K562 (cell line): ENCODE data around the gene SLC25A11. TPM values are rescaled to one million over a fixed set of nuclear protein-coding genes. Genes with fewer than 3 reads are reported as not detected.

ENCODE experiments used
- CC2D1A ChIP-seq: fragments of 450-650 bp; IDR thresholded peaks from 2 replicates; pipeline ENCODE4 v1.6.1; 2017; ENCODE audit warnings: mild to moderate bottlenecking
- MECOM ChIP-seq: fragments of 250-450 bp; sonication (Bioruptor Pico); IDR thresholded peaks from 2 replicates; pipeline ENCODE4 v1.8.0; 2022; ENCODE audit warnings: inconsistent platforms
- MYC ChIP-seq, 2 experiments: fragments of 250-450 bp in 1 of 2; sonication (Bioruptor Pico) in 1 of 2; IDR thresholded peaks; 2 replicates each; pipeline versions ENCODE4 v1.5.1 to v1.6.1; 2012 to 2021; ENCODE audit warnings: low read depth in 2 of 2, borderline replicate concordance in 1 of 2, improper control_type of control experiment in 1 of 2, low read length in 1 of 2, mild to moderate bottlenecking in 1 of 2, moderate library complexity in 1 of 2
- POLR2H ChIP-seq: IDR thresholded peaks from 2 replicates; pipeline ENCODE4 v1.6.1; 2016; ENCODE audit warnings: missing genetic modification characterization, low read depth, mild to moderate bottlenecking, control low read depth, missing compliant biosample characterization, moderate library complexity
- STAT5B ChIP-seq: fragments of 250-450 bp; sonication (Bioruptor Pico); IDR thresholded peaks from 2 replicates; pipeline ENCODE4 v1.8.0; 2021; ENCODE audit warnings: mild to moderate bottlenecking, inconsistent platforms
- TARDBP ChIP-seq: fragments of 450-650 bp; IDR thresholded peaks from 2 replicates; pipeline ENCODE4 v1.6.1; 2016
- ZEB2 ChIP-seq: fragments of 450-650 bp; IDR thresholded peaks from 2 replicates; pipeline ENCODE4 v1.6.1; 2016
- polyA plus RNA-seq, 8 experiments: library from polyadenylated mRNA; depleted of rRNA in 4 of 8; stranded (reverse) in 5 of 8; unstranded in 3 of 8; fragments of >200 nt; fragmentation: Nextera tagmentation in 2 of 8; fragmentation: Illumina TruSeq in 1 of 8; extraction: Ambion mirVana in 2 of 8; extraction: Trizol in 1 of 8; gene quantifications; 2 replicates each; pipeline versions ENCODE4 v1.2.1 to v1.2.3, GENCODE V29; 2011 to 2014; ENCODE audit warnings: inconsistent platforms in 1 of 8, missing spikeins in 1 of 8
- total RNA-seq, 7 experiments: library from RNA; depleted of rRNA in 6 of 7; stranded (reverse); fragments of >200 nt in 6 of 7; fragmentation: Illumina TruSeq in 2 of 7; extraction: Trizol in 2 of 7; gene quantifications; 2 replicates each; pipeline versions ENCODE4 v1.2.1 to v1.2.3, GENCODE V29; 2011 to 2021; ENCODE audit warnings: low replicate concordance in 1 of 7
- TF ChIP-seq, protein P1 (sequence below), 2 experiments: IDR thresholded peaks in 1 of 2; conservative IDR thresholded peaks in 1 of 2; 2 replicates each; pipeline ENCODE4 v1.6.1; 2016; ENCODE audit warnings: low read depth in 2 of 2, mild to moderate bottlenecking in 1 of 2, missing compliant biosample characterization in 1 of 2, missing genetic modification characterization in 1 of 2, moderate library complexity in 1 of 2
- TF ChIP-seq, protein P2 (sequence below), 2 experiments: fragments of 450-650 bp; formaldehyde crosslinking in 1 of 2; IDR thresholded peaks; 2 replicates each; pipeline versions ENCODE4 v1.4.0 to v1.6.1; 2014 to 2020; ENCODE audit warnings: mild to moderate bottlenecking in 2 of 2, borderline replicate concordance in 1 of 2, low read depth in 1 of 2
- TF ChIP-seq, protein P3 (sequence below): IDR thresholded peaks from 3 replicates; pipeline ENCODE4 v1.6.1; 2011; ENCODE audit warnings: borderline replicate concordance, mild to moderate bottlenecking, moderate library complexity; ENCODE audit not compliant: insufficient read length; ENCODE audit errors: extremely low read depth

The SLC25A11 gene
- total and polyA plus RNA-seq, 9 of the 15 experiments (the other 6 are each of a cell fraction or from before 2014, with no cell fraction given), result 3.1 to 56.7 (median 32.9) TPM

DNA sequence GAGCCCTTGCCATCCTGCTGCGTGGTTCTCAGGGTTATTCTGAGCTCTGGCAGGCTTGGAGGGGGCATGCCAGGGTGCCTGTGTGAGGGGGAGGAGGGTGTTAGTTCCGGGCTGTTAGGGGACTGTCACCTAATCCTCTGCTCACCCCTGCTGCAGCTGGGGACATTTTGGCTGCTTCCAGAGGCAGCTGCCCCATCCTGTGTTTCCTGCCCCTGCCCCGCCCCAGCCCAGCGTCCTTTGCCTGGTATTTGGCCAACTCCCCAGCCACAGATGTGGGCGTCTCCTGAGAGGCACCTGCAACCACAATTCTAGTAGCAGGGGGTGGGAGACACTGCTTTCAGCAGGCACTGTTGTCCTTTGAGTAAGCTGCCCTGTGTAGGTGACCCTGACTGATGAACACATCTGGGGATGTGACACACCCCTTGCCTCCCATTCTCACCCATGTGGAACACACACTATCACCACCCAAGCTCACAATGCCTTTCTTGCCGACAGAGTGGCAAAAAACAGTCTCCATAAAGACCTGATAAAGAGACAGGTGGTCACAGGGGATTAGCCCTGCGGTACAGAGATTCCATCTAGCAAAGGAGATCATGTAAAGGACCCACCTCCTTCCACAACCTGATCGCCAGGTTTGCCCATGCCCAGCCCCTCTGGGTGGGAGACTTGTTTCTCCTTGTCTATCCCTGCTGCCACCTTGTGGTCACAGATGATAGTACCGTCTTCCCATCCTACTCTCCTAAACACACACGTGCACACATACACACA, 36.6 kb downstream of the SLC25A11 start, which contains the start of gene CHRNE (continued):
- TF ChIP-seq, protein P1, sequence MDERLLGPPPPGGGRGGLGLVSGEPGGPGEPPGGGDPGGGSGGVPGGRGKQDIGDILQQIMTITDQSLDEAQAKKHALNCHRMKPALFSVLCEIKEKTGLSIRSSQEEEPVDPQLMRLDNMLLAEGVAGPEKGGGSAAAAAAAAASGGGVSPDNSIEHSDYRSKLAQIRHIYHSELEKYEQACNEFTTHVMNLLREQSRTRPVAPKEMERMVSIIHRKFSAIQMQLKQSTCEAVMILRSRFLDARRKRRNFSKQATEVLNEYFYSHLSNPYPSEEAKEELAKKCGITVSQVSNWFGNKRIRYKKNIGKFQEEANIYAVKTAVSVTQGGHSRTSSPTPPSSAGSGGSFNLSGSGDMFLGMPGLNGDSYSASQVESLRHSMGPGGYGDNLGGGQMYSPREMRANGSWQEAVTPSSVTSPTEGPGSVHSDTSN (CRISPR knock-in tag; IDR thresholded peaks at IDR 0.05; ENCODE audit: low read depth), result no peak
- TF ChIP-seq, protein P1 (tag; conservative IDR thresholded peaks at IDR 0.05; ENCODE audit: low read depth), result no peak
- TF ChIP-seq POLR2H (tag) (no peak), MECOM (CRISPR knock-in tag) (no peak), TARDBP (no peak), STAT5B (CRISPR knock-in tag) (no peak), ZEB2 (0 out of 2 replicates have a peak, but pooled peaks have one; percentile 37), CC2D1A (peak; percentile 25; the same call in 1 of the 2 replicates), MYC (IDR thresholded peaks at IDR 0.05; ENCODE audit: low read depth, low read length) (peak; percentile 54), MYC (CRISPR knock-in tag; IDR thresholded peaks at IDR 0.05; ENCODE audit: borderline replicate concordance, low read depth) (no peak)
- TF ChIP-seq, protein P2, sequence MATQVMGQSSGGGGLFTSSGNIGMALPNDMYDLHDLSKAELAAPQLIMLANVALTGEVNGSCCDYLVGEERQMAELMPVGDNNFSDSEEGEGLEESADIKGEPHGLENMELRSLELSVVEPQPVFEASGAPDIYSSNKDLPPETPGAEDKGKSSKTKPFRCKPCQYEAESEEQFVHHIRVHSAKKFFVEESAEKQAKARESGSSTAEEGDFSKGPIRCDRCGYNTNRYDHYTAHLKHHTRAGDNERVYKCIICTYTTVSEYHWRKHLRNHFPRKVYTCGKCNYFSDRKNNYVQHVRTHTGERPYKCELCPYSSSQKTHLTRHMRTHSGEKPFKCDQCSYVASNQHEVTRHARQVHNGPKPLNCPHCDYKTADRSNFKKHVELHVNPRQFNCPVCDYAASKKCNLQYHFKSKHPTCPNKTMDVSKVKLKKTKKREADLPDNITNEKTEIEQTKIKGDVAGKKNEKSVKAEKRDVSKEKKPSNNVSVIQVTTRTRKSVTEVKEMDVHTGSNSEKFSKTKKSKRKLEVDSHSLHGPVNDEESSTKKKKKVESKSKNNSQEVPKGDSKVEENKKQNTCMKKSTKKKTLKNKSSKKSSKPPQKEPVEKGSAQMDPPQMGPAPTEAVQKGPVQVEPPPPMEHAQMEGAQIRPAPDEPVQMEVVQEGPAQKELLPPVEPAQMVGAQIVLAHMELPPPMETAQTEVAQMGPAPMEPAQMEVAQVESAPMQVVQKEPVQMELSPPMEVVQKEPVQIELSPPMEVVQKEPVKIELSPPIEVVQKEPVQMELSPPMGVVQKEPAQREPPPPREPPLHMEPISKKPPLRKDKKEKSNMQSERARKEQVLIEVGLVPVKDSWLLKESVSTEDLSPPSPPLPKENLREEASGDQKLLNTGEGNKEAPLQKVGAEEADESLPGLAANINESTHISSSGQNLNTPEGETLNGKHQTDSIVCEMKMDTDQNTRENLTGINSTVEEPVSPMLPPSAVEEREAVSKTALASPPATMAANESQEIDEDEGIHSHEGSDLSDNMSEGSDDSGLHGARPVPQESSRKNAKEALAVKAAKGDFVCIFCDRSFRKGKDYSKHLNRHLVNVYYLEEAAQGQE (IDR thresholded peaks at IDR 0.05; ENCODE audit: borderline replicate concordance), result peak; percentile 32; the same call in 1 of the 2 replicates
- TF ChIP-seq, protein P2 (CRISPR knock-in tag; IDR thresholded peaks at IDR 0.05; ENCODE audit: low read depth), result no peak
- TF ChIP-seq, protein P3, sequence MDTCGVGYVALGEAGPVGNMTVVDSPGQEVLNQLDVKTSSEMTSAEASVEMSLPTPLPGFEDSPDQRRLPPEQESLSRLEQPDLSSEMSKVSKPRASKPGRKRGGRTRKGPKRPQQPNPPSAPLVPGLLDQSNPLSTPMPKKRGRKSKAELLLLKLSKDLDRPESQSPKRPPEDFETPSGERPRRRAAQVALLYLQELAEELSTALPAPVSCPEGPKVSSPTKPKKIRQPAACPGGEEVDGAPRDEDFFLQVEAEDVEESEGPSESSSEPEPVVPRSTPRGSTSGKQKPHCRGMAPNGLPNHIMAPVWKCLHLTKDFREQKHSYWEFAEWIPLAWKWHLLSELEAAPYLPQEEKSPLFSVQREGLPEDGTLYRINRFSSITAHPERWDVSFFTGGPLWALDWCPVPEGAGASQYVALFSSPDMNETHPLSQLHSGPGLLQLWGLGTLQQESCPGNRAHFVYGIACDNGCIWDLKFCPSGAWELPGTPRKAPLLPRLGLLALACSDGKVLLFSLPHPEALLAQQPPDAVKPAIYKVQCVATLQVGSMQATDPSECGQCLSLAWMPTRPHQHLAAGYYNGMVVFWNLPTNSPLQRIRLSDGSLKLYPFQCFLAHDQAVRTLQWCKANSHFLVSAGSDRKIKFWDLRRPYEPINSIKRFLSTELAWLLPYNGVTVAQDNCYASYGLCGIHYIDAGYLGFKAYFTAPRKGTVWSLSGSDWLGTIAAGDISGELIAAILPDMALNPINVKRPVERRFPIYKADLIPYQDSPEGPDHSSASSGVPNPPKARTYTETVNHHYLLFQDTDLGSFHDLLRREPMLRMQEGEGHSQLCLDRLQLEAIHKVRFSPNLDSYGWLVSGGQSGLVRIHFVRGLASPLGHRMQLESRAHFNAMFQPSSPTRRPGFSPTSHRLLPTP, result no peak
